Stimulated activated CD4-positive, alpha-beta T cell treated with anti-CD3 and anti-CD28 coated beads, Interleukin-4, amount 100 ng/mL, for 1 hour (primary cell): ENCODE data around the gene TMBIM1.

Experiments
- DNase-seq: peaks from one replicate; pipeline ENCODE4 v3.0.0-alpha.2; 2020

TMBIM1 gene, protein sequence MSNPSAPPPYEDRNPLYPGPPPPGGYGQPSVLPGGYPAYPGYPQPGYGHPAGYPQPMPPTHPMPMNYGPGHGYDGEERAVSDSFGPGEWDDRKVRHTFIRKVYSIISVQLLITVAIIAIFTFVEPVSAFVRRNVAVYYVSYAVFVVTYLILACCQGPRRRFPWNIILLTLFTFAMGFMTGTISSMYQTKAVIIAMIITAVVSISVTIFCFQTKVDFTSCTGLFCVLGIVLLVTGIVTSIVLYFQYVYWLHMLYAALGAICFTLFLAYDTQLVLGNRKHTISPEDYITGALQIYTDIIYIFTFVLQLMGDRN

DNA sequence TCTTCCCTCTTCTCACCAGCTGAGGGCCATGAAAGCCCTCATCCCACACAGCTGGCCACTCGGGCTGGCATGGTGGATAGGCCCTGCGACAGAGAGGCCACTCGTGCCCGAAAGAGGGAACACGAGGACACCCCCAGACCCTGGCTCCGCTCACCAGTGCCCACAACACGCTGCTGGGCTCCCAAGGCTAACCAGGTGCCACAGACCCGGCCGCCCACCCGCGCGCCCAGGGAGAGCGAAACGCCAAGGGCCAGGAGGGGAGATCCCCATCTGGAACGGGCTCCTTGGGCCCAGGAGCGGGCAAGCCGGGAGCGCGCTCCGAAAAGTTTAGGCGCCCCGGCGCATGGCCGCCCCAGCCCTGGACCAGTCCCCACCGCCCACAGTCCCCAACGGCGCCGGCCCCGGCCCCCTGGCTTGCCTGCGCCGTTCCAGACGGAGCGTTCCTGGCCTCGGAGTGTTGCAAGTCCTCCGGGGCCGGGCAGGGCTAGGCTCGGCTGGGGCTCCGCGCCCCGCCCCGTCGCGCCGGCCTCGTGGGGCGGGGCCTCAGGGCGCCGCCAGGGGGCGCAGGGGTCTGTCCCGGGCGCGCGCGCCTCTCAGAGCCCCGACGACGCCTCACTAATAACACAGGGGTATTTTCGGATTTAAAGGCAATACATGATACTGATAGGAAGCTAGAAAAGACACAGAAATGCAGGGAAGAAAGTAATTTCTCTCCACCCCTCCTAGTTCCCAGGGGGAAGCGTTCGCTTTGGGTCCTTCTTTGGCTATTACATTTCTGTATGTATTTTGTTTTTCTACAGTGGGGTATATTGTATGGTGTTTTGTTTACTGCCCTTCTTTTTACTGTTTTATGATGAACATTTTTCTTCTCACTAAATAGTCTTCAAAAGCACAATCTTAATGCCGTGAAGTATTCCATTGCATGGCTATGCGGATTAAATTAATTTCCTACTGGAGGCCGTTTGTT is at the start of gene TMBIM1:
Gene TMBIM1, minus strand, starts transcription at position 456 of the 967 bp plus-strand sequence. CDS start 10,362 bp downstream, outside the sequence.
- DNase-seq: peak; percentile 80

DNA sequence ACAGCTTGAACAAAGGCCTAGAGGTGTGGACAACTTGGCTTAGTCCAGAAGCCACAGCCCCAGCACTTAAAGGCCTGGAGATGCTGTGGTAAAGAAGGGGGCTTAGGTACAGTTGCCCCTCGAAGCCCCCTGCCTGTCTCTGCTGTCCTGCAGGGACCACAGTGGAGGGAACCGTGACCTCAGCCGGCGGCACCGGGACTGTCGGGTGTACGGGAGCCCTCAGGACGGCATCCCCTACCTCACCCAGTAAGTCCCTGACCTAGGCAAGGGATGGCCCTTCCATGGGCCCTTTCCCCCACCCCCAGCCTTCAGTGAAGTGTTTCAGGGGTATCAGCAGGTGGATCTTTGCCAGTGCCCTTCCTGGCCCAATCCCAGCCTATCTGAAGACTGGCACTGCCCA is 49.1 kb upstream of the TMBIM1 start:
- DNase-seq: no peak

DNA sequence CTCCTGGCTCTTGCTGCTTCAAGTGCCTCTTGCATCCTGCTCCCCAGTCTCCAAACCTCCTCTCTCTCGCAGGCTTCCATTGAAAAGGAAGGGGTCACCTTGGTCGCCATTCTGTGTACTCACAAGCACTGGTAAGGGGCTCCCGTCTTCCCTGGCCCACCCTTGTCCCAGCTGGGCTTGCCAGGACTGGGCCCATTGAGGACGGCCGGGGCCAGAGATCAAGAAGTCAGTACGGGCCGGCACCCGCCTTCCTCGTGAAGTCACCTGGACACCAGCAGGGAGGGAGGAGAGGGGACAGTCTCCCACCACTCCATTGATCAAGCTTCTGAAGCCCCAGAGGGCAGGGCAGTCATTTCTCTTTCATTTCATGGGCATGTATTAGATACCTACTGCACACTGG is 48.4 kb upstream of the TMBIM1 start:
- no peak for DNase-seq

GRCh38 chr2:218334531-218334930 is 42.2 kb upstream of the TMBIM1 start:
- DNase-seq: no peak

DNA sequence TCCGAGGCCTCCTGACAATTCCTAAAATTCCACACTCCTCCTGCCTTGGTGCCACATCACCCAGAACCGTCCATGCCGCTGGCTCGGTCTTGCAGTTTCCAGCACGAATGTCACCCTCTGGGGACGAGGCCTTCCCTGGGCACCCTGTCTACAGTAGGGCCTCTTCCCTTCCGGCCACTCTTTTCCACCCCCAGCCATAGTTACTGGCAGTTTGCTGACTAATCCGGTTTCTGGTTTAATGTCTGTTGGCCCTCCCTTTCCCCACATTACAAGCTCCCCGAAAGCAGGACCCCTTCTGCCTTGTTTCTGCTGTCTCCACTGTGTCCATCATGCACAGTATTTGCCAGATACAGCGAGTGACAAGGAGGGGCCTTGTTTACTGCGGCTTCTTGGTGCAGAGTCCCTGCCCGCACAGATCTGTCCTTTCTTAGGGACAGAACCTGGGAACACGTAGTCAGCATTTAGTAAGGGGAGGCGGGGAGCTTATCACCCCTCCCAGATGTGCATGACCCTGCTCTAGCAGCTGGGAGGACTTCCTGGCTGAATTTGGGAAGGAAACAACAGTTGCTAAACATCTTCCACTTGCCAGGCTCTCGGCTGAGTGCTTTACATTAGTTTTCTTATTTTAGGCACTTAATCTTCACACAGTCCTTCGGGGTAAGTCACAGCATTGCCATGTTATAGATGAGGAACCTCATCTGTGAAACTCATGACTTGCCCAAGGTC is 40.8 kb upstream of the TMBIM1 start:
- DNase-seq: no peak

DNA sequence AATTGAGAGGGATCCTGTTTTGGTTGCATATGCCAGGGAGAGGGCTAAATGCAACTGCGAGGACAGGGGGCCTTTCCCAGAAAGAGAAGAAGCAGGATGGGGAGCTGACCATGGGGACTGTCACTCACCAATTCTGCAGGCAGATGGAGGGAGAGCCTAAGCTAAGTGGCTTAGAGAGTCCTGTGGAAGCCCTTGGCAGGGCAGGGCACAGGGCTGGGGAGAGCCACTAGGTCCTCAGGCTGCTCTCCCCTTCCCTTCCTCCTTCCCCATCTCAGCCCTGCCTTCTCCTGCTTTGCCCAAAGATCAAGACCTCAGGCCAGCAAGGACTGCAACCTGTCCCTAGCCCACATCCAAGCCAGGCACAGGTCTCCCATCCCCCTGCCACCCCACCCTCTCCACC is 40.0 kb upstream of the TMBIM1 start:
- DNase-seq: no peak

DNA sequence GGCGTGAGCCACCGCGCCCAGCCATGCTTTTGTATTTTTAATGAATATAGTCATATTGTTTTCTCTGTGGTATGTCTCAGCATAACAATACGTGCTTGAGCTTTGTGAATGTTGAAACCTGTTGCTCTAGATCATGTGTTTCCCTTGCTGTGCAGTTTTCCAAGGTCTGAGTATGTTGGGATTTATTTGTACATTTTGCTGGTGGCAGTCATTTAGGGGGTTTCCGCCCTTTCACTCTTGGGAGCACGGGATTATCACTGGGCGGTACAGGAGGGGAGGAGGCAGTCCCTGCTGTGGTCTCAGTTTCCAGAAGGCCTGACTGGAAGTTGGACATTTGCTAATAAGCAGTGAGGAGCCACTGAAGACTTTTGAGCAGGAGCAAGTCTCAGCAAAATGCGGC is 39.4 kb upstream of the TMBIM1 start:
- DNase-seq: no peak

DNA sequence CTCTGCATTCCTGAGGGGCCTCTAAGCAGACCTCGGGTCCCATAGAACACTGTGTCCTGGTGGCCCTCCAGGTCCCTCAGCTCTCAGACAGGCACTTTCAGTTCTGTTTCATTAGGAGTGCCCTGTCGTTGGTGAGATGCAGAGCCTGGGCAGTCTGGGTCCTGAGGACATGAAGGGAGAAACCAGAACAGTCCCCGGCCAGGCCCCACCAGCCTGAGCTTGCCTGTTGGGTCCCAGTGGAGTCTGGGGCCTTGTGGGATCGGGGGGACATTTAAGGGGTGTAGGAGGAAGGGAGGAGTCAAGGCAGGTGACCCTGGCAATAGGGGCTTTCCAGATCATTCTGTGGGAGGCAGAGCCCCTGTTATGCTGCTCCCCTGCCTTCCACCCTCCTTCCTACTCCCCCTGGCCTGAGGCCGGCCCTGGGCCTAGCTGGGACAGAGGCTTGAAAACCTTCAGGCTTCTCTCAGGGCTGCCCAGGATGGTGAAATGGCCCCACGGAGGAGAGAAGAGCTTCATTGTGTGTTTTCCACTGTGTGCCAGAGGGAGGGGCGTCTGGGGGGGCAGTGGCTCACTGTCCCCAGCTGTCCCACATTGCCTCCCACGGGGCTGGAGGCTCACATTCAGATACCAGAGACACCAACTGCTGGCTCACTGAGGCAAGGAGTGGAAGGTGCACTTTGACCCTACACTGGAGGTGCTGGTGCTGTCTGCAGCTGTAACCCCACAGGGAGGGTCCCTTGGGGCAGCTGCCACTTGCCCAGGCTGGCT is 37.7 kb upstream of the TMBIM1 start:
- no peak for DNase-seq

DNA sequence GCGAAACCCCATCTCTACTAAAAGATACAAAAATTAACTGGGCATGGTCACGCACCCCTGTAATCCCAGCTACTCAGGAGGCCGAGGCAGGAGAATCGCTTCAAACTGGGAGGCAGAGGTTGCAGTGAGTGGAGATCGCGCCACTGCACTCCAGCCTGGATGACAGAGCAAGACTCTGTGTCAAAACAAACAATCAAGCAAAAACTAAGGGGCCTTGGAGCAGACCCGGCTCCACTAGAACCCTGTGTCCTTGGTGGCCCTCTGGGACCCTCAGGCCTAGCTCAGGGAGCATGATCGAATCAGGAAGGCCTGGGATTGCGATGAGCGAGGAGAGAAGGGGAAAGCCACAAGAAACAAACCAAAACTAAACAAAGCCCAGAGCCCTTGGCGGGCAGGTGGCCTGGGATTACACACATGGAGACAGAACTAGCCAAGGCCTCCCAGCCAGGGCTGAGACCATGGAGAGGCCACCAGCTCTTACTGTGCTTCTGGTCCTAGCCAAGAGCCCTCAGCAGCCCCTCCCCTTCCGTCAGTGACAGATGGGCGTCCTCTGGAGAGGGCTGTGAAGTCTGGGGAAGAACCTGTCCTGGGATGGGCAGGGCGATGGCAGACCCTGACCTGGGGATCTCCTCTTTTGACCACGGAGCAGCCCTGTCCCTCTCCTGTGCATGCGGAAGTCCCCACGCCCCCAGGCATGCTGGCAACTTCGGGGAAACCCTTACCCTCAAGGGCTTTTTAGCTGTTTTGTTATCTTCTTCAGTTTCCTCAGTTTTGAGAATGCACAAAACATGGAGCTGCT is 36.9 kb upstream of the TMBIM1 start:
- no peak for DNase-seq

DNA sequence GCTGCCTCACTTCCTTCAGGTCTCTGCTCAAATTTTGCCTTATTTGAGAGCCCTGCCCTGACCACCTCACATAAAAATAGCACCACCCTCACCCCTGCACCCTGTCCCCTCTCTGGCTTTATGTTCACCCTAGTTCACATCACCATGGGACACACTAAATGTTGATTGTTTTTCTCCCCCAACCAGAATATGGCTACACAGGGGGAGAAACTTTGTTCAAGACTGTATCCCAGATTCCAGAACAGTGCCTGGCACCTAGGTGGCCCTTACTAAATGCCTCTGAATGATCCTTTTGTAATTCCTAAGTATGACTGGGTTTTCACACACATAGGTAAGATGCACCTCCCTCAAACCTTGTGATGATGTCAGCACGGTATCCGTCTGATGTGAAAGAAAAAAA is 36.0 kb upstream of the TMBIM1 start:
- DNase-seq: no peak

GRCh38 chr2:218327451-218328210 is 35.3 kb upstream of the TMBIM1 start:
- DNase-seq: no peak

DNA sequence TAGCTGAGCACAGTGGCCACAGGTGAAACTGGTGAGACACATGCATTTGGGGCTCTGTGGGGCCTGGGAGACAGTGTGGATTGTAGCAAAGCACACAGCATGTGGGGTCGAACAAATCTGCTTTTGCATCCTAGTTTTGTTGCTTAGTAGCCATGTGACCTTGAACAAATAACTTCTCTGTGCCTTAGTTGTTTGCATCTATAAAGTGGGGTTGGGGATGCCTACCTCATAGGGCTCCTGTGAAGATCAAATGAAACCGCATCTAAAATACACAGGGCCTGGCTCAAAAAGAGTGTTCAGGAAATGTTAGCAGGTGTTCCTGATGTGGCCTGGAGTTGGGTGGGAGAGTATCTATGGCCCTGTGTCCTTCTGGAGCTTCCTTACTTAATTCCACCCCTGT is 34.0 kb upstream of the TMBIM1 start:
- DNase-seq: no peak

DNA sequence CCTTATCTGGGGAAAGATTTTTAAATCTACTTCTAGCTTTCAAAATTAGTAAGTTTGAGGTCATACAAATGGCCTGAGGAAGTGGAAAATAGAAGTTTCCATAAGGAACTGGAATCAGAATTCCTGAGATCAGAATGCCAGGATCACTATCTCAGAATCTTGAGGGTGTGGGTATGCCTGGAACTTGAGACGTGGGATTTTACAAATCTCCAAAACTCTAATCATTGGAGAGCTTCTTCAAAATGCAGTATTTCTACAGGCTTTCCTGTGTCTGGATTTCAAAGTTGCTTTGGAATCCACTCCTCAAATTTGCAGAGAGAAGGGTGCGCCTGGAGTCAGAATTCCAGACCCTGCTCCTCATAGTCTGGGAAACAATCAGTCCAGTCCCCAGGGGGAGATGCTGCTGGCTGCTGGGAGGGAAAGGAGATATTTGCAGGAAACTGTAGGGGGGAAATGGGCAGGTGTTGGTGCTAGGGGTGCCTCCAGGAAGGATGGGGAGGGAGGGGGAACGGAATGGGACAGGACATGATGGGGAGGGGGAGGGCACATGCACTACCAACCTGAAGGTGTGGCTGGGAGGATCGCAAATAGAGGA is 33.4 kb upstream of the TMBIM1 start:
- no peak for DNase-seq

GRCh38 chr2:218323526-218324472 is 31.5 kb upstream of the TMBIM1 start:
- DNase-seq: no peak

GRCh38 chr2:218322768-218323525 is 30.6 kb upstream of the TMBIM1 start:
- DNase-seq: peak; percentile 49

GRCh38 chr2:218320704-218321336 is 28.5 kb upstream of the TMBIM1 start:
- DNase-seq: no peak

DNA sequence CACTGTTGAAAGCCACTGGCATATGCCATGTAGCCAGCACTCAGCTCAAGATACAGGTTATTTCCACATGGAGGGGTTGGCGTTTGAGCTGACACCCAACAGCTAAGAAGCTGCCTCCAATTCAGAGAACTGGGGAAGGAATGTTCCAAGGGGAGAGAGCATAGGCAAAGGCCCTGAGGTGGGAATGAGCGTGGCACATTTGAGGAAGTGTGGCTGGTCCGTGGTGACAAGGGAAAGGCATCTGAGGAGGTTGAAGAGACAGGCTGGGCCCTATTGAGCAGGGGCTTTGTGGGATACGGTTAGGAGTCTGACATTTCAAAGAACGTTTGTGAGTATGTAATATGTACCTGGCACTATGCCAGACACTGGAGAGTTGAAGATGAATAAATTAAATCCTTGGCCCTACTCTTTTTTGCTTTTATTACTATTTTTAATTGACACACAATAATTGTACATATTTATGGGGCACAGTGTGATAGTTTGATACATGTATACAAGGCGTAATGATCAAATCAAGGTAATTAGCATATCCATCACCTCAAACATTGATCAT is 27.6 kb upstream of the TMBIM1 start:
- no peak for DNase-seq

- no peak for DNase-seq
Observed at GRCh38 chr2:218318241-218318640, 25.9 kb upstream of the TMBIM1 start.
